Measurements from ENCODE around the gene PHACTR1. TPM values are rescaled to one million over a fixed set of nuclear protein-coding genes. Genes with fewer than 3 reads are reported as not detected.

The PHACTR1 gene
- total and polyA plus RNA-seq, 4 experiments from 2014 or later: 0.03 to 0.44 (median 0.42) TPM

GRCh38 chr6:13140980-13141379 is 424.4 kb downstream of the PHACTR1 start:
- Mint-ChIP-seq H3K27me3 (peaks cover 2 to 3% of the 10 kb centered on the region in 2 donors), H3K27ac (no peak overlapping the region), H3K4me3 (no peak overlapping the region)

GRCh38 chr6:13141387-13141786 is 424.8 kb downstream of the PHACTR1 start:
- ChIA-PET POLR2A (ENCODE audit: partially characterized antibody) (no interaction called here), CTCF (ENCODE audit: partially characterized antibody) (no interaction called here)
- no peaks in the 10 kb centered on the region for H3K9me3 ChIP-seq (ENCODE audit: control insufficient read depth in 1 of 2, low read length in 2 of 2)
- H3K4me3 Mint-ChIP-seq: no peak overlapping the region
- no peak overlapping the region for H3K27ac Mint-ChIP-seq
- no peaks in the 10 kb centered on the region for H3K4me1 Mint-ChIP-seq
- H3K36me3 Mint-ChIP-seq: no peaks in the 10 kb centered on the region
- H3K36me3 ChIP-seq (ENCODE audit: insufficient read depth, low read length): no peaks in the 10 kb centered on the region
- no peak overlapping the region for H3K27ac ChIP-seq (ENCODE audit: low read depth, low read length)
- H3K27me3 Mint-ChIP-seq: peaks cover 0 to 3% of the 10 kb centered on the region in 2 donors
- intact Hi-C loops (cut with micrococcal nuclease): no loop called here
- H3K4me3 ChIP-seq (ENCODE audit: low read length in 2 of 2): no peak overlapping the region
- DNase-seq: no peak
- H3K9me3 Mint-ChIP-seq: no peaks in the 10 kb centered on the region
- no peaks in the 10 kb centered on the region for H3K27me3 ChIP-seq (ENCODE audit: insufficient read depth, low read length)
- no peaks in the 10 kb centered on the region for H3K4me1 ChIP-seq (ENCODE audit: insufficient read depth, low read length)

More at GRCh38 chr6:13140980-13141379, 424.4 kb downstream of the PHACTR1 start:
- Histone ChIP-seq H3K4me1 (ENCODE audit: insufficient read depth, low read length) (no peaks in the 10 kb centered on the region), H3K27ac (ENCODE audit: low read depth, low read length) (no peak overlapping the region), H3K27me3 (ENCODE audit: insufficient read depth, low read length) (no peaks in the 10 kb centered on the region), H3K4me3 (ENCODE audit: low read length in 2 of 2) (no peak overlapping the region), H3K36me3 (ENCODE audit: insufficient read depth, low read length) (no peaks in the 10 kb centered on the region), H3K9me3 (ENCODE audit: control insufficient read depth in 1 of 2, low read length in 2 of 2) (no peaks in the 10 kb centered on the region)
- H3K36me3 Mint-ChIP-seq: no peaks in the 10 kb centered on the region
- DNase-seq: no peak
- ChIA-PET POLR2A (ENCODE audit: partially characterized antibody) (no interaction called here), CTCF (ENCODE audit: partially characterized antibody) (no interaction called here)
- intact Hi-C loops (cut with micrococcal nuclease): no loop called here
- no peaks in the 10 kb centered on the region for H3K9me3 Mint-ChIP-seq
- no peaks in the 10 kb centered on the region for H3K4me1 Mint-ChIP-seq

- Histone ChIP-seq H3K9me3 (ENCODE audit: control insufficient read depth in 1 of 2, low read length in 2 of 2) (no peaks in the 10 kb centered on the region), H3K27me3 (ENCODE audit: insufficient read depth, low read length) (no peaks in the 10 kb centered on the region), H3K36me3 (ENCODE audit: insufficient read depth, low read length) (no peaks in the 10 kb centered on the region), H3K4me1 (ENCODE audit: insufficient read depth, low read length) (no peaks in the 10 kb centered on the region), H3K27ac (ENCODE audit: low read depth, low read length) (no peak overlapping the region), H3K4me3 (ENCODE audit: low read length in 2 of 2) (no peak overlapping the region)
- H3K27me3 Mint-ChIP-seq: peaks cover 0 to 3% of the 10 kb centered on the region in 2 donors
- no peaks in the 10 kb centered on the region for H3K36me3 Mint-ChIP-seq
- no peaks in the 10 kb centered on the region for H3K9me3 Mint-ChIP-seq
- intact Hi-C loops (cut with micrococcal nuclease): no loop called here
- ChIA-PET CTCF (ENCODE audit: partially characterized antibody) (no interaction called here), POLR2A (ENCODE audit: partially characterized antibody) (no interaction called here)
- no peak for DNase-seq
- no peak overlapping the region for H3K27ac Mint-ChIP-seq
- no peak overlapping the region for H3K4me3 Mint-ChIP-seq
- H3K4me1 Mint-ChIP-seq: no peaks in the 10 kb centered on the region
Observed at GRCh38 chr6:13142611-13143010, 426.0 kb downstream of the PHACTR1 start.

GRCh38 chr6:13146442-13146841 is 429.9 kb downstream of the PHACTR1 start:
- no peak for DNase-seq
- Histone ChIP-seq H3K27ac (ENCODE audit: low read depth, low read length) (no peak overlapping the region), H3K27me3 (ENCODE audit: insufficient read depth, low read length) (peaks cover 3% of the 10 kb centered on the region), H3K9me3 (ENCODE audit: control insufficient read depth in 1 of 2, low read length in 2 of 2) (no peaks in the 10 kb centered on the region), H3K4me3 (ENCODE audit: low read length in 2 of 2) (no peak overlapping the region), H3K36me3 (ENCODE audit: insufficient read depth, low read length) (no peaks in the 10 kb centered on the region), H3K4me1 (ENCODE audit: insufficient read depth, low read length) (no peaks in the 10 kb centered on the region)
- Mint-ChIP-seq H3K4me3 (no peak overlapping the region), H3K36me3 (no peaks in the 10 kb centered on the region), H3K27me3 (peaks cover 1 to 6% of the 10 kb centered on the region in 2 donors), H3K4me1 (no peaks in the 10 kb centered on the region), H3K9me3 (peaks cover 0 to 2% (median 0%) of the 10 kb centered on the region in 8 donors), H3K27ac (no peak overlapping the region)
- ChIA-PET CTCF (ENCODE audit: partially characterized antibody) (interaction anchor here (1.8 kb wide), 1 partner anchor 8 kb away, joined by 4 read pairs; no protein-coding TSS in a partner anchor), POLR2A (ENCODE audit: partially characterized antibody) (no interaction called here)
- intact Hi-C loops (cut with micrococcal nuclease): no loop called here

GRCh38 chr6:13147376-13147775 is 430.8 kb downstream of the PHACTR1 start:
- CTCF ChIA-PET (ENCODE audit: partially characterized antibody): interaction anchor here (1.8 kb wide), 1 partner anchor 9 kb away, joined by 4 read pairs; no protein-coding TSS in a partner anchor

GRCh38 chr6:13147782-13148181 is 431.2 kb downstream of the PHACTR1 start:
- no peak overlapping the region for H3K27ac Mint-ChIP-seq
- no peaks in the 10 kb centered on the region for H3K9me3 ChIP-seq (ENCODE audit: control insufficient read depth in 1 of 2, low read length in 2 of 2)
- ChIA-PET CTCF (ENCODE audit: partially characterized antibody) (no interaction called here), POLR2A (ENCODE audit: partially characterized antibody) (no interaction called here)
- no peak overlapping the region for H3K27ac ChIP-seq (ENCODE audit: low read depth, low read length)
- no peaks in the 10 kb centered on the region for H3K36me3 ChIP-seq (ENCODE audit: insufficient read depth, low read length)
- peaks cover 0 to 2% (median 0%) of the 10 kb centered on the region in 8 donors for H3K9me3 Mint-ChIP-seq
- H3K4me1 Mint-ChIP-seq: no peaks in the 10 kb centered on the region
- no peak overlapping the region for H3K4me3 Mint-ChIP-seq
- H3K4me3 ChIP-seq (ENCODE audit: low read length in 2 of 2): no peak overlapping the region
- H3K4me1 ChIP-seq (ENCODE audit: insufficient read depth, low read length): no peaks in the 10 kb centered on the region
- no peak for DNase-seq
- intact Hi-C loops (cut with micrococcal nuclease): no loop called here
- H3K27me3 ChIP-seq (ENCODE audit: insufficient read depth, low read length): peaks cover 3% of the 10 kb centered on the region
- peaks cover 8 to 10% of the 10 kb centered on the region in 2 donors for H3K27me3 Mint-ChIP-seq
- no peaks in the 10 kb centered on the region for H3K36me3 Mint-ChIP-seq

More at GRCh38 chr6:13147376-13147775, 430.8 kb downstream of the PHACTR1 start:
- no peaks in the 10 kb centered on the region for H3K36me3 Mint-ChIP-seq
- no peak overlapping the region for H3K27ac Mint-ChIP-seq
- no peak for DNase-seq
- H3K27me3 Mint-ChIP-seq: peaks cover 4 to 8% of the 10 kb centered on the region in 2 donors
- no peak overlapping the region for H3K27ac ChIP-seq (ENCODE audit: low read depth, low read length)
- H3K27me3 ChIP-seq (ENCODE audit: insufficient read depth, low read length): peaks cover 3% of the 10 kb centered on the region
- H3K36me3 ChIP-seq (ENCODE audit: insufficient read depth, low read length): no peaks in the 10 kb centered on the region
- no peak overlapping the region for H3K4me3 ChIP-seq (ENCODE audit: low read length in 2 of 2)
- POLR2A ChIA-PET (ENCODE audit: partially characterized antibody): no interaction called here
- no peaks in the 10 kb centered on the region for H3K4me1 ChIP-seq (ENCODE audit: insufficient read depth, low read length)
- intact Hi-C loops (cut with micrococcal nuclease): no loop called here
- peaks cover 0 to 2% (median 0%) of the 10 kb centered on the region in 8 donors for H3K9me3 Mint-ChIP-seq
- H3K4me1 Mint-ChIP-seq: no peaks in the 10 kb centered on the region
- H3K9me3 ChIP-seq (ENCODE audit: control insufficient read depth in 1 of 2, low read length in 2 of 2): no peaks in the 10 kb centered on the region
- no peak overlapping the region for H3K4me3 Mint-ChIP-seq

GRCh38 chr6:13152764-13153163 is 436.2 kb downstream of the PHACTR1 start:
- H3K27ac ChIP-seq (ENCODE audit: low read depth, low read length): no peak overlapping the region
- ChIA-PET POLR2A (ENCODE audit: partially characterized antibody) (no interaction called here), CTCF (ENCODE audit: partially characterized antibody) (no interaction called here)
- Mint-ChIP-seq H3K27me3 (peaks cover 7 to 15% of the 10 kb centered on the region in 2 donors), H3K4me1 (no peaks in the 10 kb centered on the region), H3K4me3 (no peak overlapping the region), H3K9me3 (peaks cover 0 to 2% (median 0%) of the 10 kb centered on the region in 8 donors), H3K27ac (no peak overlapping the region), H3K36me3 (no peaks in the 10 kb centered on the region)
- no peak for DNase-seq
- intact Hi-C loops (cut with micrococcal nuclease): no loop called here
- no peaks in the 10 kb centered on the region for H3K9me3 ChIP-seq (ENCODE audit: control insufficient read depth in 1 of 2, low read length in 2 of 2)
- H3K36me3 ChIP-seq (ENCODE audit: insufficient read depth, low read length): no peaks in the 10 kb centered on the region
- H3K4me3 ChIP-seq (ENCODE audit: low read length in 2 of 2): no peak overlapping the region
- peaks cover 3% of the 10 kb centered on the region for H3K27me3 ChIP-seq (ENCODE audit: insufficient read depth, low read length)
- H3K4me1 ChIP-seq (ENCODE audit: insufficient read depth, low read length): no peaks in the 10 kb centered on the region

GRCh38 chr6:13156381-13156780 is 439.8 kb downstream of the PHACTR1 start:
- Histone ChIP-seq H3K4me3 (ENCODE audit: low read length in 2 of 2) (no peak overlapping the region), H3K27me3 (ENCODE audit: insufficient read depth, low read length) (no peaks in the 10 kb centered on the region), H3K4me1 (ENCODE audit: insufficient read depth, low read length) (no peaks in the 10 kb centered on the region), H3K27ac (ENCODE audit: low read depth, low read length) (no peak overlapping the region), H3K36me3 (ENCODE audit: insufficient read depth, low read length) (no peaks in the 10 kb centered on the region), H3K9me3 (ENCODE audit: control insufficient read depth in 1 of 2, low read length in 2 of 2) (no peaks in the 10 kb centered on the region)
- Mint-ChIP-seq H3K4me3 (no peak overlapping the region), H3K27ac (no peak overlapping the region), H3K36me3 (no peaks in the 10 kb centered on the region), H3K9me3 (no peaks in the 10 kb centered on the region), H3K27me3 (peaks cover 8 to 19% of the 10 kb centered on the region in 2 donors), H3K4me1 (no peaks in the 10 kb centered on the region)
- ChIA-PET POLR2A (ENCODE audit: partially characterized antibody) (no interaction called here), CTCF (ENCODE audit: partially characterized antibody) (no interaction called here)
- intact Hi-C loops (cut with micrococcal nuclease): no loop called here
- DNase-seq: no peak

All from CD4-positive, alpha-beta memory T cell (primary cell).